GM18517 (cell line): ENCODE results near the gene ANKRD33.

Source experiments
- ATAC-seq: cut with Tn5 transposase; IDR thresholded peaks from one replicate; pipeline ENCODE4 v1.9.1; 2021; ENCODE audit warnings: mild to moderate bottlenecking, moderate library complexity; ENCODE audit not compliant: unreplicated experiment

Gene ANKRD33

GRCh38 chr12:51898506-51898905, 10.6 kb downstream of the ANKRD33 start:
- ATAC-seq: no peak

- ATAC-seq: no peak
Measured at GRCh38 chr12:51898937-51899336, 11.0 kb downstream of the ANKRD33 start.

- ATAC-seq: no peak
Measured at GRCh38 chr12:51900323-51900889, 12.5 kb downstream of the ANKRD33 start.

- no peak for ATAC-seq
Measured at GRCh38 chr12:51901121-51901817, 13.4 kb downstream of the ANKRD33 start.

- no peak for ATAC-seq
Measured at GRCh38 chr12:51901881-51902280, 14.0 kb downstream of the ANKRD33 start.

GRCh38 chr12:51904951-51905470, 17.1 kb downstream of the ANKRD33 start:
- no peak for ATAC-seq

- ATAC-seq: no peak
Measured at GRCh38 chr12:51905471-51906429, 17.8 kb downstream of the ANKRD33 start.

GRCh38 chr12:51906430-51907082, 18.7 kb downstream of the ANKRD33 start:
- ATAC-seq: no peak

GRCh38 chr12:51907083-51907855, 19.4 kb downstream of the ANKRD33 start, which contains the start of gene ACVRL1:
Gene ACVRL1, plus strand, starts transcription at chr12:51907504. Its CDS starts 4,971 bp downstream, at chr12:51912475.
- no peak for ATAC-seq

GRCh38 chr12:51907856-51908425, 20.0 kb downstream of the ANKRD33 start:
- no peak for ATAC-seq

GRCh38 chr12:51908876-51909592, 21.1 kb downstream of the ANKRD33 start:
- no peak for ATAC-seq

- no peak for ATAC-seq
Measured at GRCh38 chr12:51910168-51910567, 22.3 kb downstream of the ANKRD33 start.

GRCh38 chr12:51910691-51911090, 22.8 kb downstream of the ANKRD33 start:
- ATAC-seq: no peak

- ATAC-seq: no peak
Measured at GRCh38 chr12:51911307-51911706, 23.4 kb downstream of the ANKRD33 start.

GRCh38 chr12:51911788-51912711, 24.1 kb downstream of the ANKRD33 start:
- no peak for ATAC-seq

GRCh38 chr12:51913071-51914033, 25.4 kb downstream of the ANKRD33 start:
- no peak for ATAC-seq
